ENCODE measurements around the gene AK8.

The AK8 gene, protein sequence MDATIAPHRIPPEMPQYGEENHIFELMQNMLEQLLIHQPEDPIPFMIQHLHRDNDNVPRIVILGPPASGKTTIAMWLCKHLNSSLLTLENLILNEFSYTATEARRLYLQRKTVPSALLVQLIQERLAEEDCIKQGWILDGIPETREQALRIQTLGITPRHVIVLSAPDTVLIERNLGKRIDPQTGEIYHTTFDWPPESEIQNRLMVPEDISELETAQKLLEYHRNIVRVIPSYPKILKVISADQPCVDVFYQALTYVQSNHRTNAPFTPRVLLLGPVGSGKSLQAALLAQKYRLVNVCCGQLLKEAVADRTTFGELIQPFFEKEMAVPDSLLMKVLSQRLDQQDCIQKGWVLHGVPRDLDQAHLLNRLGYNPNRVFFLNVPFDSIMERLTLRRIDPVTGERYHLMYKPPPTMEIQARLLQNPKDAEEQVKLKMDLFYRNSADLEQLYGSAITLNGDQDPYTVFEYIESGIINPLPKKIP

DNA sequence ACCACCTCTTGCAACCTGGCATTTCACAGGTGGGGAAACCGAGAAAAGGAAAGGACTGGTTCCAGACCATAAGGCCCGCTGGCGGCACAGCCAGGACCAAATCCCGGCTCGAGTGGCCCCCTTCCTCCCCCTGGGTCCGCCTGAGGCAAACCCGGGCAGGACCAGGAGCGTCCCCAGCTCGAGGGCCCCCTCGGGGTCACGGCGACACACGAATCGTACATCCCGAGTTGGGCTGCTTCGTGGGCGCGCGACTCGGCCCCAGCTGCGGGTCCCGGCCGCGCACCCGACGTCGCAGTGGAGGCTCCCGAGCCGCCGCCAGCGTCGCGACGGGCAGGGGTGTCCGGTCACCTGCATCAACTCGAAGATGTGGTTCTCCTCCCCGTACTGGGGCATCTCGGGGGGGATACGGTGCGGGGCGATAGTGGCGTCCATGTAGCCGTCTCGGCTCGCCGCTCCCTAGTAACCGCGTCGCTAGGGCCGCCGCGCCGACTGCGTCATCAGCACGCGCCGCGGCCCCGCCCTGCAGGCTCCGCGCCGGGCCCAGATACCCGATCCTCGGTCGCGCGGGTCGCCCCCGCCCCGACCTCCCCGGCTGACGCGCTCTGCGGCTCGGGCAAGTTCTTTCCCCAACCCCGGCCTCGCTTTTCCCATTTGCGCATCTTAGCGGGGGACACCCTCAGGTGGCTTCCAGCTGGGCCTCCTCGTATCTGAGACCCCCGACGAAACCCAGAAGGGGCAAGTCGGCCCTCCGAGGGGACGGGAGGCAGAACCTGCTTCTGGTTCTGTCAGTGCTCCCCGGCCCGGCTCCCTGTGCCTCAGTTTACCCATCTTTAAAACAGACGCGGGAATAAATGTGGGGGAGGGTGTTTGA, at the start of gene AK8:
Gene AK8 (minus strand): TSS at position 461 of the 871 bp plus-strand sequence. CDS start 29 bp downstream, at position 432.
- Histone ChIP-seq H3K9me3 (ENCODE audit: insufficient read depth, low read depth, low read length) (no peaks in the 10 kb centered on the region), H3K36me3 (ENCODE audit: insufficient read depth, low read depth, low read length) (no peaks in the 10 kb centered on the region), H3K27me3 (ENCODE audit: insufficient read depth, low read length) (peaks cover 40% of the 10 kb centered on the region), H3K9ac (ENCODE audit: low read depth, low read length) (peak within 1 kb of the TSS; percentile 77; the same call in 1 of the 2 replicates), H3K4me1 (ENCODE audit: insufficient read depth, low read length) (no peaks in the 10 kb centered on the region), H3K4me3 (ENCODE audit: low read length) (peak within 1 kb of the TSS; percentile 98), H3K27ac (ENCODE audit: low read length) (no peak within 1 kb of the TSS)

GRCh38 chr9:132927704-132928103, 49.6 kb upstream of the AK8 start:
- H3K4me3 ChIP-seq (ENCODE audit: low read length), result no peak overlapping the region
- H3K9me3 ChIP-seq (ENCODE audit: insufficient read depth, low read depth, low read length), result no peaks in the 10 kb centered on the region
- H3K27ac ChIP-seq (ENCODE audit: low read length), result no peak overlapping the region
- no peak overlapping the region for H3K9ac ChIP-seq (ENCODE audit: low read depth, low read length)
- H3K27me3 ChIP-seq (ENCODE audit: insufficient read depth, low read length), result no peaks in the 10 kb centered on the region
- H3K36me3 ChIP-seq (ENCODE audit: insufficient read depth, low read depth, low read length), result peaks cover 58% of the 10 kb centered on the region
- no peaks in the 10 kb centered on the region for H3K4me1 ChIP-seq (ENCODE audit: insufficient read depth, low read length)

DNA sequence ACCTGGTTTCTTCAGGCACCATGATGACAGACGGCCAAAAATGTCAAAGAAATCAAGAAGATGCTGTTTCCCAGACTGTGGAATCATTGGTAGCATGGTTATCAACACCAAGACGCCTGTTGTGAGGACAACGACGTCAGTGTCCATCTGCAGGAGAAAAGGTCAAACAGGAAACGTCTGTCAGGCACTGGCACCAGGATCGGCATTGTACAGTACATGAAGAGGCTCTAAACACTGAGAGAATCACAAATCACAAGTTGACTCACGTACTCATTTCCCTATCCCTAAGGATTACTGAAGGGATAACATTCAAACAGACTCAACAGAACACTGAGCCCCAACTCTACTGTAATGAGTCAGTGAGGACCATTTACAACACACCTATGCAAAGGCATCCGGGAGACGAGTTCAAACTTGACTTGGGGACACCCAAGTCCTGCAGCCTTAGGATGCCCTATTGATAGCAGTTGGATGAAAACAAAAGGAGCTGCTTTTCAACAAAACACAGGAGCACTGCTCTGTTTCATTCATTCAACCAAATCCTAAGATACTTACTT, 45.3 kb upstream of the AK8 start:
- peaks cover 91% of the 10 kb centered on the region for H3K36me3 ChIP-seq (ENCODE audit: insufficient read depth, low read depth, low read length)

DNA sequence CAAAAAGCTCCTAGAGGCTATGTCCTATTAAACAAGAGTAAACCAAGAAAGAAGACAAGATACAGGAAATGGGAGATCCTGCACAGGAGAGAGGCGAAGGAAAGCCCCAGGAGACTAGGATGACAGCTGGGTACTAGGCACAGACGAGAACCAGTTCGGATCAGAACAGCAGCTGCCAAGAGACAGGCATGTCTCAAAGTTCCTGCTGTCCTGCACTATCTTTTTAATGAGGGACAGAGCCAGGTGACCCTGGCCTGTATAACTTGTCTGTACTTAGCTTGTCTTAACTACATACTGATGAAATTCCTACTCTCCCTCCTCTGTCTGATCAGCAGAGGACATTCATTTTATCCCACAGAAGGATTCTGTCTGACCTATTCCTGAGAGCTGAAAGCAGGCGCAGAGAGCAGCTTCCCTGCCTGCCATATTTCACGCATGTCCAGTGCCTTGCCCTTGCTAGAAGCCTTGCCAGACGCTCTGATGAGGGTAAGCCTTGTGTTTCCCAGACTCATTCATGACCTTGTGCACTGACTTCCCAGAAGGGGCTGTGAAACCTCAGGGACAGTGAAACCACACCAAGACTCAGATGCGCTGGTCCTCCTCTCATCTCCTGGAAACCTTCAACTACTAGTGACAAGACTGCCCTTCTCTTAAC, 41.7 kb upstream of the AK8 start:
- no peak overlapping the region for H3K27ac ChIP-seq (ENCODE audit: low read length)
- H3K36me3 ChIP-seq (ENCODE audit: insufficient read depth, low read depth, low read length), result peaks cover 85% of the 10 kb centered on the region
- no peaks in the 10 kb centered on the region for H3K9me3 ChIP-seq (ENCODE audit: insufficient read depth, low read depth, low read length)
- H3K27me3 ChIP-seq (ENCODE audit: insufficient read depth, low read length), result no peaks in the 10 kb centered on the region
- H3K9ac ChIP-seq (ENCODE audit: low read depth, low read length), result no peak overlapping the region
- no peaks in the 10 kb centered on the region for H3K4me1 ChIP-seq (ENCODE audit: insufficient read depth, low read length)
- H3K4me3 ChIP-seq (ENCODE audit: low read length), result no peak overlapping the region

More for the DNA sequence above, 45.3 kb upstream of the AK8 start:
- H3K4me3 ChIP-seq (ENCODE audit: low read length), result no peak overlapping the region
- H3K9ac ChIP-seq (ENCODE audit: low read depth, low read length), result no peak overlapping the region
- H3K27ac ChIP-seq (ENCODE audit: low read length), result no peak overlapping the region
- no peaks in the 10 kb centered on the region for H3K9me3 ChIP-seq (ENCODE audit: insufficient read depth, low read depth, low read length)
- H3K27me3 ChIP-seq (ENCODE audit: insufficient read depth, low read length), result no peaks in the 10 kb centered on the region
- H3K4me1 ChIP-seq (ENCODE audit: insufficient read depth, low read length), result no peaks in the 10 kb centered on the region

DNA sequence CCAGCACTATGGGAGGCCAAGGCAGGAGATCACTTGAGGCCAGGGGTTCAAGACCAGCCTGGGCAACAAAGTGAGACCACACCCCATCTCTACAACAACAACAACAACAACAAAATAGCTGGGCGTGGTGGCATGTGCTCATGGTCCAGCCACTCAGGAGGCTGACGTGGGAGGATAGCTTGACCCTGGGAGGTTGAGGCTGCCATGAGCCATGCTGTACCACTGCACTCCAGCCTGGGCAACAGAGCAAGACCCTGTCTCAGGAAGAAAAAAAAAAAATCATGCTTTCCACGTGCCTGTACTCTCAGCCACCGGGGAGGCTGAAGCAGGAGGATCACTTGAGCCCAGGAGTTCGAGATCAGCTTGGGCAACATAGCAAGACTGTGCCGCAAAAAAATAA, 36.8 kb upstream of the AK8 start:
- Histone ChIP-seq H3K9me3 (ENCODE audit: insufficient read depth, low read depth, low read length) (no peaks in the 10 kb centered on the region), H3K4me3 (ENCODE audit: low read length) (no peak overlapping the region), H3K9ac (ENCODE audit: low read depth, low read length) (no peak overlapping the region), H3K36me3 (ENCODE audit: insufficient read depth, low read depth, low read length) (peaks cover 72% of the 10 kb centered on the region), H3K27me3 (ENCODE audit: insufficient read depth, low read length) (no peaks in the 10 kb centered on the region), H3K27ac (ENCODE audit: low read length) (no peak overlapping the region), H3K4me1 (ENCODE audit: insufficient read depth, low read length) (no peaks in the 10 kb centered on the region)

DNA sequence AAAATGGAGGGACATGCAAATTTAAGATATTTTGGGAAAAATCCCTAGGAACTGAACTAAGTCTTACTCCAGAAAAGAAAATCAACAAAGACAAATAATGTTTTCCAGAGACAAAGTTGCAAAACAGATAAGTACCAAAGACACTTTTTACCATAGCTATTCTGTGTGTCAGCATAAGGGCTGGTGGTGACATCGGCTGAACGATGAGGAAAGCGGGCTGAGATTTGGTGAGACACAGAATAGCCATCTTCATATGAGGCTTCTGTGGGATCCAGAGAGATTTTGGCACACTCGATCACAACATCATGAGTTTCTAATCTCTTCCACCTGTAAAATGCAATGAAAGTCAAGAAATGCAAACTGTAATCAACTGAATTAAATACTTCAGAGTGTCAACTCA, 34.0 kb upstream of the AK8 start:
- Histone ChIP-seq H3K27ac (ENCODE audit: low read length) (no peak overlapping the region), H3K9me3 (ENCODE audit: insufficient read depth, low read depth, low read length) (no peaks in the 10 kb centered on the region), H3K4me1 (ENCODE audit: insufficient read depth, low read length) (no peaks in the 10 kb centered on the region), H3K4me3 (ENCODE audit: low read length) (no peak overlapping the region), H3K36me3 (ENCODE audit: insufficient read depth, low read depth, low read length) (peaks cover 60% of the 10 kb centered on the region), H3K9ac (ENCODE audit: low read depth, low read length) (no peak overlapping the region), H3K27me3 (ENCODE audit: insufficient read depth, low read length) (no peaks in the 10 kb centered on the region)

DNA sequence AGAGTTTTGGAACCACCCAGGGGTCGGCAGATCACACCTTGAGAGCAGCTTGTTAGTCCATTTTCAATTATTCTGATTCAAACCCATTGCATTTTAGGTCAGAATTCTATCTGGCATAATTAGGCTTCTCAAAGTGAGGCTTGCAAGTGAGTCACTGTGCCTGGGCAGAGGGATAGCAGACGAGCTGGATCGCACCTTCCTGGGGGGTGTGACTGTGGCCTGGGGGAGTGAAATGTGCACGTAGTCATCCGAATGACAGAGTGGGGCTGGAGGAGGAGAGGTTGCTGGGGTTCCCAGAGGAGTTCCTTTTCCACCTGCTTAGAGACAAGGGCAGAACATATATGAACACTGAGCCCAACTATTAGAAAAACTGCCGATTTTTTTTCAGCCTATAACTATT, 32.3 kb upstream of the AK8 start:
- Histone ChIP-seq H3K9ac (ENCODE audit: low read depth, low read length) (no peak overlapping the region), H3K36me3 (ENCODE audit: insufficient read depth, low read depth, low read length) (peaks cover 49% of the 10 kb centered on the region), H3K27me3 (ENCODE audit: insufficient read depth, low read length) (no peaks in the 10 kb centered on the region), H3K4me1 (ENCODE audit: insufficient read depth, low read length) (no peaks in the 10 kb centered on the region), H3K4me3 (ENCODE audit: low read length) (no peak overlapping the region), H3K9me3 (ENCODE audit: insufficient read depth, low read depth, low read length) (no peaks in the 10 kb centered on the region), H3K27ac (ENCODE audit: low read length) (no peak overlapping the region)

DNA sequence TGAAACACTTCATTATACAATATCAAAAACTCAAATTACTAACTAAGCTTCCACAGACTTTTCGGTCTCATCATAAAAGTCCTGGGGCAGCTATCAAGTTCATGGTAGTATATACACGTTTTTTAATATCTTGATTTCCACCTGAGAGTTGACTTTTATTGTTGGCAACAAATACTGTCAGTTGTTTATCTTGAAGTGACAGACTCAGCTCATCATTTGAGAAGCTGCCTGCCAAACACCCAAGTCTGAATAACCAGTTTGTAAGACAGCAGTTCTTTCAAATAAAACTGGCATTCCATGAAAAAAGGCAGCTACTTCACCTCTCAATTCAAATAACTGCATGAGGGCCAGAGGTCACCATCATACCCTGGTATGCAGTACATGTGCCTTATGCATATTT, 31.2 kb upstream of the AK8 start:
- Histone ChIP-seq H3K9ac (ENCODE audit: low read depth, low read length) (no peak overlapping the region), H3K4me3 (ENCODE audit: low read length) (no peak overlapping the region), H3K36me3 (ENCODE audit: insufficient read depth, low read depth, low read length) (peaks cover 51% of the 10 kb centered on the region), H3K27me3 (ENCODE audit: insufficient read depth, low read length) (no peaks in the 10 kb centered on the region), H3K4me1 (ENCODE audit: insufficient read depth, low read length) (peaks cover 6% of the 10 kb centered on the region; the same call in 1 of the 2 replicates), H3K27ac (ENCODE audit: low read length) (no peak overlapping the region), H3K9me3 (ENCODE audit: insufficient read depth, low read depth, low read length) (no peaks in the 10 kb centered on the region)

DNA sequence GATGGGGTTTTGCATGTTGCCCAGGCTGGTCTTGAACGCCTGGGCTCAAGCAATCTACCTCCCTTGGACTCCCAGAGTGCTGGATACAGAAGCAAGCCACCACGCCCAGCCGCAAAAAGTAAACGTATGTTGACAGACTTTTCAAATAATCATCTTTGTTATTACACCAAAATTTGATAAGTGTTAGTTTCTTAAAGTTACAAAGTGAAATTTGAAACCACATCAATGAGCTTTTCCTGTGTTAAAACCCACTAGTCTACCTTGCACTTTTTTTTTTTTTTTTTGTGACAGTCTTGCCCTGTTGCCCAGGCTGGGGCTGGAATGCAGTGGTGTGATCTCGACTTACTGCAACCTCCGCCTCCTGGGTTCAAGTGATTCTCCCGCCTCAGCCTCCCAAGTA, 30.6 kb upstream of the AK8 start:
- H3K36me3 ChIP-seq (ENCODE audit: insufficient read depth, low read depth, low read length), result peaks cover 49% of the 10 kb centered on the region
- H3K27me3 ChIP-seq (ENCODE audit: insufficient read depth, low read length), result no peaks in the 10 kb centered on the region
- H3K9ac ChIP-seq (ENCODE audit: low read depth, low read length), result no peak overlapping the region
- H3K9me3 ChIP-seq (ENCODE audit: insufficient read depth, low read depth, low read length), result no peaks in the 10 kb centered on the region
- no peak overlapping the region for H3K4me3 ChIP-seq (ENCODE audit: low read length)
- no peak overlapping the region for H3K27ac ChIP-seq (ENCODE audit: low read length)
- peaks cover 12% of the 10 kb centered on the region for H3K4me1 ChIP-seq (ENCODE audit: insufficient read depth, low read length)

DNA sequence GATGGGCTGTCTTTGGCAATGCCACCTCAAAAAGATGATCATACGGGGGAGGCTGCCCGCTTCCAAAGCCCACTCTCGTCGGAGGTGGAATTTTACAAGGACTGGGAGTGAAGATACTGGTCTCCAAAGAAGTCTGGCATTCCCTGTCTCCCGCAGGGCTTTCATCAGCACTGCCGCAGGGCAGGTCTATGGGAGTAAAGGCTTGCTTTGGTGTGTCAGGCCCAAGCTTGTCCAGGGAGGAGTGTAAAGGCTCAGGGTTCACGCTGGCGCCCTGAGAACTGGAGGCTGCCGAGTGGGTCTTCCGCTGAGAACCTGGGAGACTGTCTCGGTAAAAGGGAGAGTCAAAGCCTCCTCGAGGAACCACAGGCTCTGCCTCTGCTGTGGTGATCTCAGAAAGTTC, 27.6 kb upstream of the AK8 start:
- Histone ChIP-seq H3K4me1 (ENCODE audit: insufficient read depth, low read length) (peaks cover 21% of the 10 kb centered on the region), H3K36me3 (ENCODE audit: insufficient read depth, low read depth, low read length) (peaks cover 50% of the 10 kb centered on the region), H3K9ac (ENCODE audit: low read depth, low read length) (no peak overlapping the region), H3K9me3 (ENCODE audit: insufficient read depth, low read depth, low read length) (no peaks in the 10 kb centered on the region), H3K27me3 (ENCODE audit: insufficient read depth, low read length) (no peaks in the 10 kb centered on the region), H3K27ac (ENCODE audit: low read length) (no peak overlapping the region), H3K4me3 (ENCODE audit: low read length) (no peak overlapping the region)
